GDM1 (cell line): ENCODE data around the gene F11.
"Not testable (repeated sequence)": the region's sequence is repeated elsewhere in the genome, so short reads cannot be mapped to it uniquely, and the experiment has no call there.

Source experiments
- DNase-seq: peaks from one replicate; lab custom pipeline; 2025; lab: John Stamatoyannopoulos, UW

Gene F11

DNA sequence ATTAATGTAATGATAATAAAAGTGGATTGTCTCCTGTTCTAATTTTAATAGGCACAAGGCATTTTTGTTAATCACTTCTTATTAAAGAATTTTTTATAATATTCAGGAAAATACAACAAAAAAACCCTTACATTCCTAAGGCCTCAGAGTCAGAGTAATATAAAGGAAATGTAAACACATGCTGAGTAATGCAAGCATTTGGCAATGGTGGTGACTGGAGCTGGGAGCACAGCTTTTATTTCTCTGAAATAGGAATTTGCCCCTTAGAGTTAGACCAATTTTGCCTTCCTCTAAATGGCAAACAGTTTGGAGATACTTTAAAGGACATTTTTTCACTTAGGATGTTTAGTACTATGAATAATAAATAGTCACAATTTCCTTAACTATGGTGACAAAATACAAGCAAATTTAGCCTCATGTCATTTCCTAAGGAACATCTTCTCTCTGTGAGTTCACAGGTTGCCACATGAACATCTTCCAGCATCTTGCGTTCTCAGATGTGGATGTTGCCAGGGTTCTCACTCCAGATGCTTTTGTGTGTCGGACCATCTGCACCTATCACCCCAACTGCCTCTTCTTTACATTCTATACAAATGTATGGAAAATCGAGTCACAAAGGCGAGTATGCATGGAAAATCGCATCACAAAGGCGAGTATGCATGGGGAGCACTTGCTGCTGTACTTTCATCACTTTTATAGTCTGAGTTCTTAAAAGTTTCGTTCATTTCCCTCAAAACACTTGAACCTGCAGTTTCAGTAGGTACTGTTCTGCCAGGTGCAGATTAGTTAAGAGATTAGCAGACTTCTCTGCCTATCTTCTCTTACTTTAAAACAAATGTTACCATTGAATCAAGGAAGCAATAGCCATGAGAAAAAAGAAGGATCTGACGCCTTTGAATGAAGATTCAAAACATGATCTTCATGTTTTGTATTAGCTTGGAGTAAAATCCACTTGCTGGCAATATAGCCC, 15.9 kb upstream of the F11 start:
- no peak for DNase-seq

DNA sequence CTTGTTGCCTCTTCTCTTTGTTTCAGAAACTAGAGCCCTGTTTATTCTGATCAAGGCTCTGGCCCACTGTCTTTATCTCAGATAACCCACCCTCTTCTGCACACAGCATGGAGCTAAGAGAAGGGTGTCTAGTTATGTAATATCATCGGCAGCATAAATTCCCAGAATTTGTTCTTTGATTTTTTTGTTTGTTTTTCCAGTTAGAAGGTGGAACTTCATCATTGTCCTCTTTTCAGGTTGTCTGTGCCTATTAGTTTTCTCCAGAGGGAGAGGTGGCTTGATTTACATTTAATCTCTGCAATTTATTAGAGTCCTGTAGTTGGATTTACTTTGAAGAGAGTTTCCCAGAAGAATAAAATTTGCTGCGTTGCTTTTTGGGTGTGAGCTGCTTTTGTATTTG, 15.2 kb upstream of the F11 start:
- DNase-seq: no peak

DNA sequence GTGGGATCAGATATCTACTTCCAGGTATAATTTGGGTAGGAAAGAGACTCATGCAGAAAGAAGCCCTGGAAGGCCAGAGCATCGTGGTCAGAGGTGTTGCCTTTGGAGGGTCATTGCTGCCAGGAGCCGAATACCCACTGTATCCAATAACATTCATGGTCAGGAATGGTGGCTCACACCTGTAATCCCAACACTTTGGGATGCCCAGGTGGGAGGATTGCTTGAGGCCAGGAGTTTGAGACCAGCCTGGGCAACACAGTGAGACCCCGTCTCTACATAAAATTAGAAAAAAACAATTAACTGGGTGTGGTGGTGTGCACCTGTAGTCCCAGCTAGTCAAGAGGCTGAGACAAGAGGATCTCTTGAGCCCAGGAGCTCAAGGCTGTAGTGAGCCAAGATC, 10.9 kb upstream of the F11 start:
- DNase-seq: no peak

DNA sequence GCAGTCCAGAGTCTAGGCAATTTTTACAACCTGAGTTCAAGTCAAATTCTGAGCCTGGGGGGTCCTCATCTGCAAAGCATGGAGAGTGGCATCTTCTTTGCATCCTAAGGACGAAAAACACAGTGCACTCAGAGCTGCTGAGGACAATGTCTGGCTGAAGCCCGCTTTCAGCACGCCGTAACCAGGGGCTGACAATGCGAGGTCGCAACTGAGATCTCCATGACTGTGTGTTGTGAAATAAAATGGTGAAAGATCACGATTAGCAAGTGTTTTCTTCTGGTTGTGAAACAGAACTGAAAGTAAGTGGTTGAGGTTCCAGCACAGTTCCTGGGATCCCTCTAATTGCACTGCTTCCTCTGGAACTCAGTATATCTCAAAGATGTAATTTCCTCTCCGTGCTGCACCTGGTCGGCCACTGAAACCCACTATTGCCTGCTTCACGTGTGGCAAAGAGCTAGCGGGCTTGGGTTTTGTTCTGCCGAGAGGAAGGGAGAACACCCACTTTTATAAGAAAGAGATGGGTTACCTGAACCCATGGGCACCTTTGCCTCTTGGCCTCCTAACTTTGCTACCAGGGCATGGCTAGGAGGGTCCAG, 7.7 kb upstream of the F11 start:
- DNase-seq: no peak

DNA sequence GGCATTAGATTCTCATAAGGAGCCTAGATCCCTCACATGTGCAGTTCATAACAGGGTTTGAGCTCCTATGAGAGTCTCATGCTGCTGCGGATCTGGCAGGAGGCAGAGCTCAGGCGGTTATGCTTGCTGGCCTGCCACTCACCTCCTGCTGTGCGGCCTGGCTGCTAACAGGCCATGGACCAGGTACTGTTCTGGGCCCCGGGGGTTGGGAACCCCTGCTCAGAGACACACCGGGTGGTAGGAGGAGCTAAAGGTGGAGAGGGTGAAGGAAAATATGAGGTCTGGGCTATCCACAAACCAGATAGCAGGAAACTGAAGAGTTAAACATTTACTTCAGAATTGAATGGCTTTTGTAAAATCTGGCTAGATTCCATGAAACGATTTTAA, 5.9 kb upstream of the F11 start:
- no peak for DNase-seq

DNA sequence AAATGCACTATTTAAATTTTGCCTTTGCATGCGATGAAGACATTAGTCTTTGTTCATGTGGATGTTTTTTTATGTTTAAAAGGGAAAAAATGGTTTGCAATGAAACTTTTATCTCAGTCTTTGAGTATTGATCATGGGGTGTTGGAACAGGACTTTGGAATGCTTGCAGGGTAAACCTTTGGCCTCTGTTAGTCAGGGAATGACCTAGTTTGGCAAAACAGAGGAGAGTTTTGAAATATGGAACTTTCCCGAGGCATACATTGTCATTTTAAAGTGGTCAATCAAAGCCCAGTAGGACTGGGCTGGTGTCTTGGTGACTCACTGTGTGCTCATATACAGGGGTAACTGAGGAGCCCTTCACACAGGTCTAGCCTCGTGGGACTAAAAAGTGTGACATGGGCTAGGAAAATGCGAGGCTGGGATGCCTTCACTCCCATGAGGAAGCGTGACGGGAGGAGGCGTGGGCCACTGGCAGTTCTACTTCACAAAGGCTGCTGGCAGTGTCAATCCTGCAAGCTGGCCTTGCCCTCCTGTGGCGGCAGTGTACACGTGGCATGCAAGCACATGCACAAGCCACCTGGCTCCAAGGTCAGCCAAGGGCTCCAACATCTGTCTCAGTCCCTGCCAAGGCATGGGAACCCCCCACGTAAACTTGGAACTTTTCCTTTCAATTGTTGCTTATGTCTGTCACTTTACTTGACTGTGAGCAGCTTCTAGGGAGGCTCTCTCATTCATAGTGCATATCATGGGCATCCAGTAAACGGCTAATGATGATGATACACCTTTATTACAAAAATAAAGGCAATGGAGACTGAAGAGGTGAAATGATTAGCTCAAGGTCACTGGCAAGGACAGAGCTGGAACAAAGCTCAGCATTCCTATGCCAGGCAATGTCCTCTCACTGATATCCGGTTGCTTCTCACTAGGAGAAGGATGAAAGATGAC, 5.2 kb upstream of the F11 start:
- DNase-seq: no peak

DNA sequence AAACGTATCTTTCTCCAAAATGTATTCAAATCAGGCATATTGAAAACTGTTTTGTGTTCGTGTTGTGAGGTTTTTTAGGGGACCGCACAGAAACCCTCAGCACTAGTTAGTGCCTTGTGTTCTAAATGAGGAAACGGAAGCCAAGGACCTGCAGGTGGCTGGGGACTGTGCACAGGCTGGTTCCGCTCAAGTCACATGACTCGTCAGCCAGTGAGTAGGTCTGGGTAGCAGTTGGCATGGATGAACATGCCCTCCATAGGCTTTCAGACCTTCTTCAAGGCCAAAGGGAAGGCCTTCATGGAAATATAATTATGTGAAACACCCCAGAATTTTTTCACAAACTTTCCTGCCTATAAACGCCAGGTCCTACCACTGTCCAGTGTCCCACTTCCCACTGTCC, 1.3 kb upstream of the F11 start:
- no peak for DNase-seq

DNA sequence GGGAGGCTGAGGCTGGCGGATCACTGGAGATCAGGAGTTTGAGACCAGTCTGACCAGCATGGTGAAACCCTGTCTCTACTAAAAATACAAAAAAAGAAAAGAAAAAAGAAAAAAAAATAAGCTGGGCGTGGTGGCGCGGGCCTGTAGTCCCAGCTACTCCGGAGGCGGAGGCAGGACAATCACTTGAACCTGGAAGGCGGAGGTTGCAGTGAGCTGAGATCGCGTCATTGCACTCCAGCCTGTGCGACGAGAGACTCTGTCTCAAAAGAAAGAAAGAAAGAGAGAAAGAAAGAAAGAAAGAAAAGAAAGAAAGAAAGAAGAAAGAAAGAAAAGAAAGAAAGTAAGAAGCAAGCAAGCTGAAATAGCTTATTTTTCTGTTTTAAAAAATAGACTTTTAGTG, 739 bp upstream of the F11 start:
- DNase-seq: not testable (repeated sequence)

DNA sequence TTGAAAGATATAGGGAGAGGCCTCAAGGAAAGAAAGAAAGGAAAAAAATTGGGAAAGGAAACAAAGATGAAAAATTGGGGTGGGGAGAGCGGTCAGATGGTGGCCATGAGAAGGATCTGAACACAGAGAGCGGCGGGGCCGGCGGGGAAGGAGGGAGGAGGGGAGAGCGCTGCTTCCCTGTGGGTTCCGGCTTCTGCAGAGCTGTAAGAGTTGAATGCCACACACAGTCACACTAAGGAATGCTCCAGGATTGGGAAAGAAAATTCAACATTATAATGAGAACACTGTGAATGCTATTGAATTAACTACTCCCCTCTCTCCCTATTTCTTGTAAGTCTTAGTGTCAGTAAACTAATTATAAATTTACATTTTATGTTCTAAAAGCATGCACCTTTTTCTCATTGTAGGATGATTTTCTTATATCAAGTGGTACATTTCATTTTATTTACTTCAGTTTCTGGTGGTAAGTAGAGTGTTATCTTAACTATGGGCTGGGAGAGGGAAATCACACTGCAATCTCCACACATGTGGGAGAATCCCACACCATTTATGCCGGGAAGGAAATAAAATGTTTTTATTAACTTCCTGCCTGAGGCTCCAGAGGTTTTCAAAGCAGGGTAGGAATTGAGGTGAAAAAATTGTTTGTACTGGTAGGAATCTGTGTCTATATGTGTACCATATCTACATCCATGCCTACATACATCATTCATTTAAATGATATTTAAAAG, 904 bp downstream of the F11 start:
- no peak for DNase-seq

DNA sequence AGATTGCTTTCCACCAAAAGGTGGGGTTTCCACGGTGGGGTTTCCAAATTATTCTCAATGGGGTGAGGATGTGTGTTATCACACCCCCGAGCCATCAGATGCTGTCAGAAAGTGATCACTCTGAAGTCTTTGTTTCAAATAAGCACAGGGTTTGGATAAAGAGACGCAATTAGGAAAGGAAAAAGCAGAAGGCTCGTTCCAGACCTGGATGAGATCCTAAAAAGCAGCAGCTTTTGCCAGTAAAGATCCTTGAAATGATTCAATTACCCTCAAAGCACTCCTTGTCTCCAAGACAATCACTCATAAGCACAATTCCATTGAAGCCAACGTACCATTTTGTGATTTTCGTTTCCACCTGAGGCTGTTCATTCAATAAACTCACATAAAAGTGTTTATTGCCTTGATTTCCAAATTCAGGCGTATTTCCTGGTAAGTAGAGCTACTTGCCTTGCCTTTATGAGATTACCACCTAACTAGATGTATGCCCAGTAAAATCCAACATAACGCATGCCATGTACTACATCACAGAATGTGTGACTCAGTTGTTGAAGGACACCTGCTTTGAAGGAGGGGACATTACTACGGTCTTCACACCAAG, 5.2 kb downstream of the F11 start:
- no peak for DNase-seq

DNA sequence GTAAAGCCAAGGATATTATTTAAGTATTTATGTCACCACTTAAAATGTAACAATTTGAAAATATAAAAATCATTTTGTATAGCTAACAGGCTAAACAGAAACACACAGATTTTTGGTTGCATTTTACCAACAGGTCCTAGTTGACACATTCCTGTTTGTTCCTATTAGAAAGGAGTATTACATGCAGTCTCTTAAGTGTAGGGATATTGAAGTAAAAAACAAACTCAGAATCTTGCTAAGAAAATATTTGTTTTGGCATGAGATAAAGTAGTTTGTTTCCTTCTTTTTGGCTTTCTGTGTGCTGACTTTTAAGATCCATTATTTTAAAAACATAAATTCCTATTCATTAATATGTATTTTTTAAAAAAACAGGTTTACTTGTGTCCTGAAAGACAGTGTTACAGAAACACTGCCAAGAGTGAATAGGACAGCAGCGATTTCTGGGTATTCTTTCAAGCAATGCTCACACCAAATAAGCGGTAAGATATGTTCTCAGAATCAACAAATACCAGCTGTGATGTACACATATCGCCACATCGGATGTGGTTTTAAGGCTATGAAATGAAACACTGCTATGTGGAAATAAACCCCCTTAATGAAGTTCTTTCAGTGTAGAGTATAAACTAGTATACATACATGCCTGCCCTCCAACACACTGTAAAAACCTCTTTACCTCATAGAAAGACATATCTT, 6.9 kb downstream of the F11 start:
- DNase-seq: no peak

DNA sequence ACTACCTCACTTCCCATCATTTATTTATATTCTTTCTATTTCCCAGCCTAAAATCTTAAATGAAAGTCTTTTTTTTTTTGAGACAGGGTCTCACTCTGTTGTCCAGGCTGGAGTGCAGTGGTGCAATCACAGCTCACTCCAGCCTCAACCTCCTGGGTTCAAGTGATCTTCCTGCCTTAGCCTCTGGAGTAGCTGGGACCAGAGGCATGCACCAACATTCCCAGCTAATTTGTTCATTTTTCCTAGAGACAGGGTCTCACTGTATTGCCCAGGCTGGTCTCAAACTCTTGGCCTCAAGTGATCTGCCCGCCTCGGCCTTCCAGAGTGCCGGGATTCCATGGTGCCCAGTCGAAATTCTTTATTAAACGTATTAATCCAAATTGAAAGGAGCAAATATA, 7.4 kb downstream of the F11 start:
- not testable (repeated sequence) for DNase-seq

DNA sequence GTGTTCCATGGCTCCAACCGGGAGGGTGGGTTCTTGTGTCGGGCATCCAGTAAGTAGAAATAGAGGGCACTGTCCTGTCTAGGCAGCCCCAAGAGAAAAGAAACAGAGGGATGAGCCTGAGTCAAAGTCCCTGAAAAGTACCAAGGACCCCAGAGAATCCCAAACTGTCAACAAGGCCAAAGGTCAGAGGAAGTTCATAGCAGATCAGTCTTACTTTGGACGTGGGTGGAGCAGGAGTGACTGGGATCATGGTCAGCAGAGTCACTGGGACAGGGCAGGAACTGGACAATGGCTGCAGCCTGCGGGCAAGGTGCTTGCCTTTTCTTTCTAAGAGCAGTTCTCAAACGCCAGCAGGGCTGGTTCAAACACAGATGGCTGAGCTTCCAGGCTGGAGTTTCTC, 17.3 kb downstream of the F11 start:
- no peak for DNase-seq

DNA sequence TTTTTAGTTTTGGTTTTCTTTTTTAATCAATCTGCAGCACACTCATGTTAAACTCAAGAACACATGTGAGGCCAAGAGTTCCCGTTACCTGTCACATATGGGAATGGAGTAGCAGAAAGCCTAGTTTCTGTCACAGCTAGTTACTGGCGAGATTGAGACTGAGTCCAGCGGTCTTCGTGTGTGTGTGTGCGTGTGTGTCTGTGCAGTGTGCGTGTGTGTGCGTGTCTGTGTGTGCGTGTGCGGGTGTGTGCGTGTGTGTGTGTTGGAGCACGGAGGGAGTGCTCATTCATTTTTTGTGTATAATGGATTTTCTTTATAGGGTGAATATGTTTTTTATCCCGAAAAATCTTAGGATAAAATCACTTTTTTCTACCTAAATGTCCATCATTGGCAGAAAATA, 19.2 kb downstream of the F11 start:
- DNase-seq: no peak

DNA sequence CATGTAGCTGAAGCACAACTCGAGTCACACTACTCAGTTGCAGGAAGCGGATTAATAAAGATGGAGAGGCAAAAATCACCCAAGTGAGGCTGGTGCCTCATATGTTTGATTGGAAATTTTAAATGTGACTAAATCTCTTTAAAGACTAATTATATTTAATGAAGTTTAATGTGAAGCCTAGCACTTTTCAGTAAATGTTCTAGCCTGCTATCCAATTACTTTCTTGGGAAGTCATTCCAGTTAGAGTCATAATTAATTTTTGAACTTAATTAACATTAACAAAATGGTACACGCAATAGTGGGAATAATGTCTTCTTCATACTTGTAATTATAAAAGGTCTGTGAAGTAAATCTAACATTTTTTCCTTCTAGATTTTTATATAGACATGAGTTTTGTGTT, 20.6 kb downstream of the F11 start:
- no peak for DNase-seq

DNA sequence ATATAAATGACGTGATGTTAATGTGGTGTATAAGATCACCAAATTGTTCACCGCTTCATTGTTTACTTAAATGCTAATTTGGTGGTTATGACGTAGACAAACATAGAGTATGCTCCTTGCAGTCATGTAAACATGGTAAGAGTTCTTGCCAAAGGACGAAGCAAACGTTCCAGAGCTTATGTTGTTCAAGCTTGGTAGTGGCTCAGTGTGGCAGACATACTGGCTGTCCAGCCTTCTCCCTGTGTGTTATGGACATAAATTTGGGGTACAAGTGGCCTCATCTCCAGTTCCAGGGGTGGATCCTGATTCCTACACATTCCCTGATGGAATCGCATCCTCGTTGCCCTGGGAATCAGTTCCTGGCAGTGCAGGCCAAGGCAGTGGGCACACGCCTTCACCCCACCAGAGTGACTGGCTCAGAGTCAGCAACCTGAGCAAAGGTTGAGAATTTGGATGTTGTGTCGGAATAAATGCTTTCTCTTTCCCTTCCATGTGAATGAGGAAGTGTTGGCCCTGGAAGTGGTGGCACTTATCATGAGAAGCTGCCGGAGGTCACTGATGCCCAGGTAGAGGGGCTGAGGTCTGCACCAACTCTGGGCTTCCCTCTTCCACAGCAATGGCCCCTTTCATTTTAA, 25.4 kb downstream of the F11 start:
- DNase-seq: no peak

DNA sequence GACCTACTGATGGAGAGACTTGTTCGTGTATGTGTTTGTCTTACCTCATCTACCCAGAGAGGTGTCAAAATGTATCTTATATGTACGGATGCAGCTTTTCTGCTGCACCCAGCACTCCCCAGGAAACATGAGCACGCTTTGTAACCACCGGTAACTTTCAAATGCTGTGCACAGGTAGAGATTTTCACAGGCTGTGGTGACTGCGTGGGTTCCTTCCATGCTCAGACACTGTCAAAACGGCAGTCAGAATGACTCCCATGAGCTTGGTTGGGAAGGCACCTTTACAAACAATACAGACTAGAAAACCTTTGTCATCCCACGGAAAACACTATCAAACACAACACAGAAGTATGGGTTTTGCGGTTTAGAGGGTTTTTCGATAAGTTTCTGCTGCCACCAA, 28.2 kb downstream of the F11 start:
- DNase-seq: no peak

DNA sequence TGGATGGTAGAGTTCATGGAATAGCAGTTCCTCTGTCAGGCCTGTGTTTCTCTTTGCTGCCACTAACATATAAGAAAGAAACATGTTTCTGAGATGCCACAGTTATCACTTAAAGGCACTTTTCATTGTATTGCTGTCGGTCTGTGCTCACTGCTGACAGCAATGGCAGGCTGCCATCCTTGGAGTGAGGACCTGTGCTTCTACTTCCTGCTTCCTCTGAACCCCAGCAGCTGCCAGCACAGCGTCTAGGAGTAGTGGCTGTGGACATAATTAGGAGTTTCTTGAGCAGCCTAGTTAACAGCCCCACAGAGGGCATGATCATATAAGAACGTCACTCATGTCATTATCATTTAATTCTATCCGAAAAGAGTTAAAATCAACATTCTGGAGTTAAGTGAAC, 30.5 kb downstream of the F11 start:
- no peak for DNase-seq

DNA sequence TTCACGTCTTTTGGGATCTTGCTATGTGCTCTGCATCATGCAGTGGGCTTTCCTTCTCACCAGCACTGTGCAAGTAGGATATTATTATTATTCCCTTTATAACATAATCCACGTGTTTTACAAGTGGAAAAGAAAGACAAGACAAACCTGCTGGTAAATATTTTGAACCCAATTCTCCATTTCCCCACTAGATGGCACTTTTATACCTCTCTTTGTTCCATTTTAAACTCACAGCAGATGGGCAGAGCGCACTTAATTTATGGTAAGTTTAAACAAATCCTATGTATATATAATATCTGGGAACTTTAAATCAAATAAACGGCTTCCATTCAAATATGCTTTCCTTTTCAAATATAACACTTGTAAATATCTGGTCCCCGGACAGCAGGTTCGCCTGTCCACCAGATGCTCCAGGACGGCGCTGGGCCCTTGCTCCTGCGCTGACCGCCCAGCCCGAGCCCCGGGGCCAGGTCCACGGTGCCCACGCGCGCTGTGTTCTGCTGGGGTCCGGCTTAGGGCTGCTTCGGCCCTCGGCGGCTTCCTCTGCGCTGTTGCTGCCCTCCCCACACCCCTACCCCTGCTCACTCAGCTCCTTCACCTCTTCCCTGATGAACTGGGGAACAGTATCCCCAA, 31.1 kb downstream of the F11 start:
- DNase-seq: no peak
